Suppressor macrophage treated with lipopolysaccharide for 4 hours (primary cell): Measurements from ENCODE around the gene GPR135.

Experiments used
- DNase-seq: peaks from one replicate; pipeline ENCODE4 v3.0.0-alpha.2; 2020

The GPR135 gene

DNA sequence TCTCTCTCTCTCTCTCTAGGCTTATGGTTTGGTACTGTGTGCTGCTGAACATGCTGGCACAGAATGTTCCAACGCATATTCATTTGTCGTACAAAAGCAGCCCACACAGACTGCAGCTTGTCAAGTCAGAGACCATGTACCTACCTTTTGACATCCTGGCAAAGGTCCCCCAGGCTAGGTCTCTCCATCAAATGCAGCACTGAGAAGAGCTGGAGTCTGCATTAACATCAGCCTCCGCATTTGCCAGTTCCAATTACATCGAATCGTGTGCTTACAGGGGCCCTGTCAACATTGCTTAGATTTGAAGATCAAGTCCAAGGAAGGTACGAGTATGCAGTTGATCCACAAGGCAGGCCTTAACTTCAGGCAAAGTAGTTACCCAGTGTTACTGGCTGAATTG lies 47.9 kb downstream of the GPR135 start:
- no peak for DNase-seq

DNA sequence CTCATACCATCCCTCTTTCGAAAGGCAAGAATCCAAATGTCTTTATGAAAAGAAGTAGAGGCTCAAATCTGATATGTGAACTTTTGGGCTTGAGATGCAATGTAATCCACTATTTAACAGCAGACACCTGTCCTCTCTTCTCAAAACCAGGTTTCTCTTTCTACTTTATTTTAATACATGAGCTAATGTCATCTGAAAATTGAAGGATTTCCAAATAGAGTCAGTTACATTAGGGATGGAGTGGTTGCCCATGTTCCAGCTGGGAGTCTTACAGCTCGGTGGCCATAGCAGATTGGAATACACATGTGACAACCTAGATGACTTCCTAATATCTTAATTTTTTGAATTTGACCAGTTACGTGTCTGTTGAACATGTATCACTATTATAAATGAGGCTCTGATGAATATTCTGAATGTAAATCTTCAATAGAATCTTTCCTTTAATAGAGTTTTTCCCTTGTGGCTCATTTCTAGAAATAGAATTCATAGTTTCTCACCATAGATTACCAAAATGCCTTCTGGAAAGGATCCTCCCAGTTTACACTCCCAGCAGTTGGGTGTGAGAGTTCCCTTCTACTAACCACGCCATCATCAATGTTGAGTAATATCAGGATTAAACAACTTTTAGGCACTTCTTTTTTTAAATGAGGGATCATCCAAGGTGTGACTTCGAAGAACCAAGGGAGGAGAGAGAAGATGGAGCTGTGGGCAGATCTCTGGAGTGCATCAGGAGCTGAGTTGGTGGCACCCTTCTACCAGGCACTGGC lies 49.2 kb downstream of the GPR135 start:
- no peak for DNase-seq
